Mucosa of descending colon (tissue), 3 donors: ENCODE results near the gene SLC4A1. TPM values are rescaled to one million over a fixed set of nuclear protein-coding genes. Genes with fewer than 3 reads are reported as not detected.

Experiments used
- ATAC-seq: fragments of 200-7000 bp; cut with Tn5 transposase; one replicate; pipeline ENCODE4 v1.9.1; 2020; ENCODE audit warnings: mild to moderate bottlenecking, moderate library complexity
- DNase-seq, 3 donors: peaks; one replicate each; pipeline ENCODE4 v3.0.0-alpha.2; 2020
- H3K36me3 ChIP-seq: fragments of 200-600 bp; one replicate; pipeline ENCODE4 v1.8.0; 2021; ENCODE audit warnings: low read depth, mild to moderate bottlenecking
- H3K4me1 ChIP-seq: fragments of 200-600 bp; one replicate; pipeline ENCODE4 v1.8.0; 2021; ENCODE audit warnings: low read depth, mild to moderate bottlenecking
- H3K4me3 ChIP-seq: fragments of 200-600 bp; one replicate; pipeline ENCODE4 v1.8.0; 2021; ENCODE audit warnings: mild to moderate bottlenecking
- H3K9me3 ChIP-seq: fragments of 200-600 bp; one replicate; pipeline ENCODE4 v1.8.0; 2021; ENCODE audit warnings: mild to moderate bottlenecking
- CTCF ChIP-seq: fragments of 200-600 bp; IDR thresholded peaks from one replicate; pipeline ENCODE4 v1.8.0; 2022; ENCODE audit warnings: antibody characterized with exemption, mild to moderate bottlenecking
- intact Hi-C, 2 donors: fragments of 100-400 bp; cut with DNase I in 1 of 2; cut with micrococcal nuclease in 1 of 2; formaldehyde crosslinking; loops; one replicate each; pipeline versions ENCODE4 v1.11.0 to v1.11.1; 2022; cut with DNase I, micrococcal nuclease
- total RNA-seq, 3 donors: library from RNA; stranded (reverse); fragmentation: NEBNext Ultra II Directional in 2 of 3; extraction: Animal tissue kit (Norgen Biotek cat#: 25700) in 2 of 3; gene quantifications; one replicate each; pipeline versions ENCODE4 v1.2.1 to v1.2.4, GENCODE V29; 2021 to 2023
- donor health status: DM: no; HTN: no; CAD: no; lungs with moderate emphysema.
- donor health status: DM: no; HTN: no; CAD: no.
- donor health status: DM: no; HTN: yes; CAD: no.

SLC4A1 gene
- total RNA-seq, 3 donors from 2014 or later: not detected

DNA sequence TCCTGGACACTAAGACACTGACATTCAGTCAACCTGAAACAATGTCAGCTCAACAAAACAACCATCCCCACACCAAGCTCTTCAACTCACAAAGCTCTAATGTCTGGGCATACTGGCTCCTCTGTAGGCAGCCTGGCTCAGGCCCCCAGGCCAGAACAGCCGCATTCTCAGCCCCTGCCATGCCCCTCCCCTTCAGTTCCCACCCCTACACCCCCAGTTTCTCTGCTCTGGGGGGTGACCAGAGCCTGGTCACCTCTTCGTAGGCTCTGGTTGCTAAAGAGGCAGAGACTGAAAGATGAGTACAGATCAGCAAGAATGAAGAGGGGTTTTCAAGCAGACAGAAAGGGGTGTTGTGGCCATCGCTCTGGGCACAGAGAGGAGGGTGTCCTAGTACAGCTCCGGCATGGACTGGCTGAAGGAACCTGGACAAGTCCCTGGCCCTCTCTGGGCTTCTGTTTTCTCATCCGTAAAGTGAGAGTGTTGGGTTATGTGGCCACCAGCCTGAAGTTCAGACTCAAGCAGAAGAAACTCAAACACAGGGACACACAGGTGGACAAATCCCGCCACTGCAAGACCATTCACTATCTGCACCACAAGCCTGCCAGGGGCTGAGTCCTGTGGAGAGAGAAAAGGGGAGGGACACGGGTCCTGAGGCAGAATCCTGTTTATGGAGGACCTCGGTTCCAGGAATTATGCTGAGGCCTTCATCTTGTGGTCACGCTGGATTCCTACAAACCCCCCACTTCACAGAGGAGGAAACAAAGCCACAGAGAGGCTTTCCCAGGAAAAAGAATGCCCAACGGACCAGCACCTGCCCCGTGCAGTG is 987 bp upstream of the SLC4A1 start:
- H3K4me1 ChIP-seq: no peaks in the 10 kb centered on the region
- no peak for TF ChIP-seq CTCF
- H3K36me3 ChIP-seq: no peaks in the 10 kb centered on the region
- ATAC-seq (no peak), DNase-seq (no peak)
- H3K4me3 ChIP-seq: no peak overlapping the region
- intact Hi-C loops: no loop called here
- H3K9me3 ChIP-seq: no peaks in the 10 kb centered on the region

DNA sequence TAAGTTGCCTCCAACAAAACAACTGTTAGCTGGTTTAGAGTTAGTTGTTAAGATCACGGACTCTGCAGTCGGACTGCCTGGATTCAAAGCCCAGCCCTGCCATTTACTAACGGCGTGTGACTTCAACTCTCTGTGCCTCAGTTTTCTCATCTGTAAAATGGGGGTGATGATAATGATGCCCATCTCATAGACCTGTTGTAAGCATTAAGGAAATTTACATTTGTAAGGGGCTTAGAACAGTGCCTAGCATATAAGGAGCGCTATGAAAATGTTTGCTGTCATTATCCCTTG is 825 bp downstream of the SLC4A1 start:
- ATAC-seq: no peak
- H3K4me1 ChIP-seq: no peaks in the 10 kb centered on the region

GRCh38 chr17:44266402-44267164 is 1.4 kb downstream of the SLC4A1 start:
- intact Hi-C loops: no loop called here
- DNase-seq (no peak), ATAC-seq (no peak)

More for the DNA sequence above, 825 bp downstream of the SLC4A1 start:
- TF ChIP-seq CTCF: no peak
- DNase-seq: no peak
- Histone ChIP-seq H3K9me3 (no peaks in the 10 kb centered on the region), H3K36me3 (no peaks in the 10 kb centered on the region), H3K4me3 (no peak overlapping the region)
- intact Hi-C loops: no loop called here

DNA sequence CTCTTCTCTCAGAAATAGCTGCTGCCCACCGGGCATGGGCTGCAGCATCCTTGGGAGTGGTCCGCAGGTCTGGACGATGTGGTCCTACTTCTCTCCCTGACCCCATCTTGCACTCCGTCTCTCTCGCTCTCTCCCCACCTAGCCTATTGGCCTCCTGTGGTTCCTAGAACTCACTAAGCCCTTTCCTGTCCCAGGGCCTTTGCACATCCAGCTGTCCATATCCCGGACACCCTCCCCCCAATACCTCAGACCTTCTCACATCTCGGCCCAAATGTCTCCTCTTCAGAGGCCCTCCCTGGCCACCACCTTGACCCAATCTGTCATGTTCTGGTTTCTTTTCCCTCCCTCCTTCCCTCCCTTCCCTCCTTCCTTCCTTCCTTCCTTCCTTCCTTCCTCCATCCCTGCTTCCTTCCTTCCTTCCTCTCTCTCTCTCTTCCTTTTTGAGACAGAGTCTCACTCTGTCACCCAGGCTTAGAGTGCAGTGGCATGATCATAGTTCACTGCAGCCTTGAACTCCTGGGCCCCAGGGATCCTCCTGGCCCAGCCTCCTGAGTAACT is 4.5 kb downstream of the SLC4A1 start:
- intact Hi-C loops: no loop called here
- Histone ChIP-seq H3K36me3 (no peaks in the 10 kb centered on the region), H3K9me3 (no peaks in the 10 kb centered on the region), H3K4me1 (no peaks in the 10 kb centered on the region), H3K4me3 (no peak overlapping the region)
- DNase-seq (no peak), ATAC-seq (no peak)
- TF ChIP-seq CTCF: no peak

More at GRCh38 chr17:44266402-44267164, 1.4 kb downstream of the SLC4A1 start:
- Histone ChIP-seq H3K36me3 (no peaks in the 10 kb centered on the region), H3K4me3 (no peak overlapping the region), H3K4me1 (no peaks in the 10 kb centered on the region), H3K9me3 (no peaks in the 10 kb centered on the region)
- TF ChIP-seq CTCF: no peak

DNA sequence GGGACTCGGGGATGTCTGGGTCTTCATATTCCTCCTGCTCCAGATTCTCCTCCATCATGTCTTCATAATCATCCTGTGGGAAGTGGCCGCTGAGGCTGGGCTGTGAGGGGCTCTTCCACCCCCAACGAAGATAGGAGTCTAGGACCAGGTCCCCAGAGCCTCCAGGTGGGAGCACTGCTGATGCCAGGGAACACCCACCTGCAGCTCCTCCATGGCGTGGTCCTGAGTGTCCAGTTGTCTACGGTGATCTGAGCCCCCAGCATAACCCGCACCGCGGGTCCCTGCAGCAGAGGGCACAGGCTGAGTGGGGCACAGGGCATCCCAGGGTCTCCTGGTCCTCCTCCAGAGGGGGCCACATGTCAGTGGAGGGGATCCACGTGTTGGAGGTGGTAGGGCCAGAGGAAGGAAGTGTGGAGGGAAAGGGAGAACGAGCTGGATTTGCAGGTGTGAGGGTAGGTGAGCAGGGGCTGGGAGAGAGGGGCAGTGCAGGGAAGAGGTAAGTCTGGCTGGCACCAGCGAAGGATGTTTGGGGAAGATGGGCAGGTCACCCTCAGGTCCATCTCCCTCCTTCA is 5.2 kb downstream of the SLC4A1 start:
- H3K4me1 ChIP-seq: no peaks in the 10 kb centered on the region
- ATAC-seq: no peak
- no peaks in the 10 kb centered on the region for H3K9me3 ChIP-seq
- H3K36me3 ChIP-seq: no peaks in the 10 kb centered on the region
- H3K4me3 ChIP-seq: no peak overlapping the region
- no peak for DNase-seq
- no peak for TF ChIP-seq CTCF
- intact Hi-C loops: no loop called here
